H1 (cell line): Measurements from ENCODE around the gene LAMB3. TPM values are rescaled to one million over a fixed set of nuclear protein-coding genes. Genes with fewer than 3 reads are reported as not detected.

Experiments used
- CTCF ChIA-PET: fragments of 300-600 bp; sonication (Branson Sonifier 250); formaldehyde crosslinking; loops from one replicate; lab custom pipeline; 2021; ENCODE audit not compliant: partially characterized antibody; lab: Charles Lee
- POLR2A ChIA-PET: fragments of 300-600 bp; sonication (Branson Sonifier 250); formaldehyde crosslinking; loops from one replicate; lab custom pipeline; 2021; ENCODE audit warnings: inconsistent platforms; ENCODE audit not compliant: partially characterized antibody; lab: Charles Lee
- DNase-seq, 2 experiments: peaks; one replicate each; pipeline versions ENCODE4 v3.0.0 to v3.0.0-alpha.2; 2010 to 2022; ENCODE audit warnings: low spot score in 2 of 2, low read depth in 1 of 2, mixed read lengths in 1 of 2
- FAIRE-seq: peaks from 2 replicates; lab custom pipeline; 2011; peaks lifted over from hg19 to GRCh38; lab: Jason Lieb, UNC
- H2AFZ ChIP-seq: 2 replicates; pipeline ENCODE4 v1.8.1; 2012; ENCODE audit warnings: low read length, inconsistent platforms
- H2AK5ac ChIP-seq: 2 replicates; pipeline ENCODE4 v1.6.1; 2013; ENCODE audit warnings: low read depth, low read length
- H2BK120ac ChIP-seq: replicated peaks from 2 replicates; pipeline ENCODE3; 2013; ENCODE audit warnings: low read depth, low read length, inconsistent platforms
- H2BK12ac ChIP-seq: 2 replicates; pipeline ENCODE4 v1.6.1; 2013; ENCODE audit warnings: low read depth, low read length
- H2BK15ac ChIP-seq: 2 replicates; pipeline ENCODE4 v1.6.1; 2013; ENCODE audit warnings: low read length
- H2BK20ac ChIP-seq: 2 replicates; pipeline ENCODE4 v1.6.1; 2013; ENCODE audit warnings: low read length
- H2BK5ac ChIP-seq: 2 replicates; pipeline ENCODE4 v1.6.1; 2013; ENCODE audit warnings: low read depth, low read length
- H3K14ac ChIP-seq: 2 replicates; pipeline ENCODE4 v1.6.1; 2013; ENCODE audit warnings: inconsistent platforms; ENCODE audit not compliant: insufficient read length
- H3K18ac ChIP-seq: 2 replicates; pipeline ENCODE4 v1.6.1; 2013; ENCODE audit warnings: low read length; ENCODE audit errors: extremely low read depth
- H3K23ac ChIP-seq: 2 replicates; pipeline ENCODE4 v1.6.1; 2013; ENCODE audit warnings: inconsistent platforms; ENCODE audit not compliant: insufficient read length
- H3K23me2 ChIP-seq: 2 replicates; pipeline ENCODE4 v1.6.1; 2013; ENCODE audit warnings: low read depth, low read length
- H3K27ac ChIP-seq: 2 replicates; pipeline ENCODE4 v1.6.1; 2011; ENCODE audit warnings: low read depth, low read length, inconsistent platforms
- H3K27me3 ChIP-seq, 4 experiments: replicated peaks in 1 of 4; 1 replicate in 1 of 4; 2 replicates in 3 of 4; pipeline versions ENCODE4 v1.6.1 to v1.8.1; 2011 to 2013; ENCODE audit warnings: low read length in 3 of 4, mild to moderate bottlenecking in 3 of 4, inconsistent platforms in 2 of 4, mixed read lengths in 2 of 4, moderate library complexity in 1 of 4; ENCODE audit not compliant: control insufficient read depth in 3 of 4, insufficient read depth in 3 of 4; ENCODE audit errors: extremely low read depth in 1 of 4
- H3K36me3 ChIP-seq, 4 experiments: 2 replicates each; pipeline versions ENCODE4 v1.6.1 to v1.8.1; 2011 to 2013; ENCODE audit warnings: mild to moderate bottlenecking in 4 of 4, low read length in 3 of 4, moderate library complexity in 2 of 4, control low read depth in 1 of 4, inconsistent platforms in 1 of 4; ENCODE audit not compliant: insufficient read depth in 4 of 4, control insufficient read depth in 2 of 4
- H3K4ac ChIP-seq: replicated peaks from 2 replicates; pipeline ENCODE3; 2013; ENCODE audit warnings: low read length, low read depth, mixed read lengths, inconsistent platforms; ENCODE audit not compliant: insufficient read length
- H3K4me1 ChIP-seq, 4 experiments: replicated peaks in 1 of 4; 1 replicate in 1 of 4; 2 replicates in 3 of 4; pipeline versions ENCODE4 v1.6.1 to v1.8.1; 2011 to 2013; ENCODE audit warnings: low read length in 3 of 4, inconsistent platforms in 2 of 4, mixed read lengths in 1 of 4; ENCODE audit not compliant: insufficient read depth in 4 of 4, control insufficient read depth in 3 of 4
- H3K4me2 ChIP-seq, 2 experiments: 2 replicates each; pipeline versions ENCODE4 v1.6.1 to v1.8.1; 2011 to 2013; ENCODE audit warnings: low read depth in 2 of 2, low read length in 2 of 2, control low read depth in 1 of 2, inconsistent platforms in 1 of 2, mild to moderate bottlenecking in 1 of 2; ENCODE audit not compliant: insufficient read depth in 1 of 2
- H3K4me3 ChIP-seq, 4 experiments: fragments of 200-600, 300-600 bp in 1 of 4; sonication (generic), shearing (Covaris generic), sonication (Bioruptor Twin) in 1 of 4; 2 replicates each; pipeline versions ENCODE4 v1.5.1 to v1.8.1; 2011 to 2016; ENCODE audit warnings: low read length in 4 of 4, low read depth in 3 of 4, control low read depth in 2 of 4, inconsistent platforms in 2 of 4, mild to moderate bottlenecking in 2 of 4, mixed read lengths in 1 of 4, moderate library complexity in 1 of 4; ENCODE audit not compliant: insufficient read depth in 2 of 4; ENCODE audit errors: extremely low read depth in 1 of 4
- H3K56ac ChIP-seq: replicated peaks from 2 replicates; pipeline ENCODE3; 2013; ENCODE audit warnings: low read depth, mild to moderate bottlenecking, mixed read lengths, low read length, inconsistent platforms; ENCODE audit not compliant: insufficient read length
- H3K79me1 ChIP-seq: 2 replicates; pipeline ENCODE4 v1.6.1; 2013; ENCODE audit warnings: low read depth, low read length, control low read depth
- H3K79me2 ChIP-seq, 2 experiments: 2 replicates each; pipeline versions ENCODE4 v1.6.1 to v1.8.1; 2012 to 2013; ENCODE audit warnings: low read length in 2 of 2, mild to moderate bottlenecking in 2 of 2, inconsistent platforms in 1 of 2; ENCODE audit not compliant: insufficient read depth in 2 of 2, control insufficient read depth in 1 of 2
- H3K9ac ChIP-seq, 4 experiments: replicated peaks in 1 of 4; 1 replicate in 1 of 4; 2 replicates in 3 of 4; pipeline versions ENCODE4 v1.6.1 to v1.8.1; 2011 to 2013; ENCODE audit warnings: low read depth in 3 of 4, low read length in 3 of 4, control low read depth in 2 of 4, mild to moderate bottlenecking in 2 of 4, moderate library complexity in 2 of 4, inconsistent platforms in 1 of 4; ENCODE audit errors: extremely low read depth in 1 of 4
- H3K9me3 ChIP-seq, 2 experiments: 2 replicates each; pipeline versions ENCODE4 v1.6.1 to v1.8.1; 2012 to 2013; ENCODE audit warnings: mild to moderate bottlenecking in 2 of 2, moderate library complexity in 2 of 2, control low read depth in 1 of 2, inconsistent platforms in 1 of 2, low read depth in 1 of 2, low read length in 1 of 2, mixed read lengths in 1 of 2; ENCODE audit not compliant: insufficient read depth in 2 of 2
- H4K20me1 ChIP-seq, 2 experiments: replicated peaks in 1 of 2; 2 replicates each; pipeline versions ENCODE3 to v1.8.1; 2011 to 2013; ENCODE audit warnings: inconsistent platforms in 2 of 2, low read length in 2 of 2, mild to moderate bottlenecking in 1 of 2; ENCODE audit not compliant: insufficient read depth in 2 of 2, control insufficient read depth in 1 of 2
- H4K5ac ChIP-seq: 2 replicates; pipeline ENCODE4 v1.6.1; 2013; ENCODE audit warnings: low read length, low read depth, mixed read lengths, inconsistent platforms; ENCODE audit not compliant: insufficient read length
- H4K8ac ChIP-seq: 2 replicates; pipeline ENCODE4 v1.8.0; 2013; ENCODE audit warnings: mild to moderate bottlenecking, moderate library complexity, low read length, inconsistent platforms; ENCODE audit not compliant: insufficient read depth; ENCODE audit errors: extremely low read depth
- H4K91ac ChIP-seq: replicated peaks from 2 replicates; pipeline ENCODE3; 2013; ENCODE audit warnings: low read length, mixed read lengths, inconsistent platforms; ENCODE audit not compliant: insufficient read length
- BRCA1 ChIP-seq: IDR thresholded peaks from 2 replicates; pipeline ENCODE4 v1.6.1; 2012; ENCODE audit warnings: low read depth, low read length, improper control_type of control experiment
- CHD1 ChIP-seq: IDR thresholded peaks from 2 replicates; pipeline ENCODE4 v1.6.1; 2012; ENCODE audit warnings: low read depth, low read length, improper control_type of control experiment
- CTCF ChIP-seq, 3 experiments: IDR thresholded peaks; 1 replicate in 2 of 3; 2 replicates in 1 of 3; pipeline versions ENCODE4 v1.5.1 to v1.6.1; 2011; ENCODE audit warnings: low read length in 3 of 3, mild to moderate bottlenecking in 3 of 3, inconsistent platforms in 2 of 3, low read depth in 1 of 3, moderate library complexity in 1 of 3; ENCODE audit not compliant: insufficient read depth in 1 of 3; ENCODE audit errors: control extremely low read depth in 1 of 3
- EZH2 ChIP-seq: fragments of 200-600 bp; sonication (generic); IDR thresholded peaks from 2 replicates; pipeline ENCODE4 v1.7.1; 2012; ENCODE audit warnings: low read depth, mild to moderate bottlenecking, moderate library complexity, low read length, inconsistent platforms; ENCODE audit not compliant: severe bottlenecking
- HDAC6 ChIP-seq: IDR thresholded peaks from one replicate; pipeline ENCODE4 v1.7.1; 2012; ENCODE audit warnings: low read depth, mild to moderate bottlenecking, inconsistent platforms, low read length, moderate library complexity
- PHF8 ChIP-seq: fragments of 200-600 bp; sonication (generic); conservative IDR thresholded peaks from 2 replicates; pipeline ENCODE4 v1.7.1; 2012; ENCODE audit warnings: low read depth, mild to moderate bottlenecking, inconsistent platforms, low read length, moderate library complexity
- SIX5 ChIP-seq: IDR thresholded peaks from 2 replicates; pipeline ENCODE4 v1.6.1; 2011; ENCODE audit warnings: mild to moderate bottlenecking, low read depth, low read length
- SP1 ChIP-seq: IDR thresholded peaks from 2 replicates; pipeline ENCODE4 v1.6.1; 2011; ENCODE audit warnings: low read depth, low read length
- SP4 ChIP-seq: IDR thresholded peaks from 2 replicates; pipeline ENCODE4 v1.6.1; 2012; ENCODE audit warnings: low read length, inconsistent platforms
- TCF12 ChIP-seq: IDR thresholded peaks from 2 replicates; pipeline ENCODE4 v1.6.1; 2011; ENCODE audit warnings: low read depth, mild to moderate bottlenecking, low read length
- TEAD4 ChIP-seq: IDR thresholded peaks from 2 replicates; pipeline ENCODE4 v1.6.1; 2012; ENCODE audit warnings: low read depth, low read length, inconsistent platforms, mixed read lengths
- ZNF274 ChIP-seq: IDR thresholded peaks from 2 replicates; pipeline ENCODE4 v1.7.0; 2012; ENCODE audit warnings: low read length, borderline replicate concordance; ENCODE audit errors: extremely low read depth
- WGBS, 2 experiments: shearing (Covaris generic) in 1 of 2; methylation state at CpG; one replicate each; pipeline versions ENCODE4 v1.1.6 to v1.1.7; 2013 to 2015; ENCODE audit warnings: low lambda C conversion rate in 2 of 2, mixed read lengths in 2 of 2, inconsistent platforms in 1 of 2, low coverage in 1 of 2, missing lambda C conversion rate in 1 of 2; ENCODE audit not compliant: insufficient replicate concordance in 2 of 2, insufficient coverage in 1 of 2, insufficient read length in 1 of 2; ENCODE audit errors: extremely low coverage in 1 of 2, missing lambda C conversion rate in 1 of 2; 5-methylcytosine and 5-hydroxymethylcytosine counted together
- polyA plus RNA-seq, 7 experiments: library from polyadenylated mRNA; depleted of rRNA in 3 of 7; stranded (reverse) in 5 of 7; unstranded in 2 of 7; fragments of >200 nt in 5 of 7; fragments of 200-250 nt in 2 of 7; gene quantifications; 1 replicate in 5 of 7; 2 replicates in 1 of 7; 4 replicates in 1 of 7; pipeline versions ENCODE4 v1.2.1 to v1.2.3, GENCODE V29; 2011 to 2013; ENCODE audit warnings: missing spikeins in 2 of 7, mixed read lengths in 2 of 7
- total RNA-seq: library from RNA; stranded (reverse); fragmentation: NEBNext Ultra II Directional; extraction: Animal tissue kit (Norgen Biotek cat#: 25700); gene quantifications from 2 replicates; pipeline ENCODE4 v1.2.1, GENCODE V29; 2021

Gene LAMB3
- total and polyA plus RNA-seq, 2 of the 8 experiments (the other 6 are each of a cell fraction or from before 2014, with no cell fraction given) = 0.45 to 0.50 TPM

DNA sequence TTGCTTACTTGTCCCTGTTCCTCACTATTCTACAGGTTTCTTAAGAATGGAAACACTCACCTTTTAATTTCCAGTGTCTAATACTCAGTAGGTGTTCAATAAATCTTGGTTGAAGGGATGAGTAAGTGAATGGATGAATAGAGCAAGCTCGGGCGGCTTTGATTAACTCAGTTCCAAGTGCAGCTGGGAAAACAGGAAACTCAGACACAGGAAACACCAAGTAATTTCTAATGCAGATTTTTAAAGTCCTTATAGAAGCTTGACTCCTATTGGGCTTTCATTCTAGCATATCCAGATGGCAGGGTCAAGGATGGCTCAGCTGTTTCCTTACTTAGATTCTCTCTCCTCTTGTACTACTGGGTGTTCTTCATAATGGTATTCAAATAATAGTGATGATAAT is 54.7 kb downstream of the LAMB3 start:
- Histone ChIP-seq H2BK5ac (no peak overlapping the region), H2BK20ac (no peak overlapping the region), H3K9ac (no peak overlapping the region), H3K18ac (no peak overlapping the region), H3K27ac (no peak overlapping the region), H4K5ac (no peak overlapping the region), H3K36me3 (no peaks in the 10 kb centered on the region), H3K23ac (no peak overlapping the region), H2AK5ac (no peak overlapping the region), H3K56ac (no peak overlapping the region), H3K23me2 (no peaks in the 10 kb centered on the region), H2BK120ac (no peak overlapping the region), H3K4me3 (no peak overlapping the region), H4K8ac (no peak overlapping the region), H2BK15ac (no peak overlapping the region), H3K4ac (no peak overlapping the region), H4K20me1 (no peaks in the 10 kb centered on the region), H3K27me3 (no peaks in the 10 kb centered on the region; a peak in 1 of 7 replicates), H3K4me2 (no peak overlapping the region), H3K4me1 (no peaks in the 10 kb centered on the region), H2BK12ac (no peak overlapping the region), H3K79me1 (no peaks in the 10 kb centered on the region), H4K91ac (no peak overlapping the region), H3K79me2 (no peaks in the 10 kb centered on the region), H2AFZ (no peak overlapping the region), H3K9me3 (no peaks in the 10 kb centered on the region), H3K14ac (no peak overlapping the region)
- 88% methylated on average over 2 of the region's 2 CpGs; no CpG with 5 or more reads in 1 of the 2 experiments for WGBS, 2 experiments
- no peak for DNase-seq
- no peak for FAIRE-seq
- TF ChIP-seq BRCA1 (no peak), TCF12 (no peak), EZH2 (no peak), SP4 (no peak), TEAD4 (no peak), SP1 (no peak), PHF8 (no peak), HDAC6 (no peak), CTCF (IDR thresholded peaks at IDR 0.05; ENCODE audit: control extremely low read depth in 1 of 3, insufficient read depth in 1 of 3, low read depth in 1 of 3, low read length in 3 of 3) (no peak), ZNF274 (no peak), CHD1 (no peak), SIX5 (no peak)
- POLR2A ChIA-PET = no interaction called here
- CTCF ChIA-PET = interaction anchor here (0.7 to 28.8 kb wide), 8 partner anchors 10 to 192 kb away, joined by 3 to 636 read pairs (median 3); partner anchors contain the start of gene CAMK1G
